ENCODE data around the gene ASCC2.
A peak's percentile ranks its signal among the peaks of the same experiment; 100 is the strongest.
"Not testable (repeated sequence)": the region's sequence is repeated elsewhere in the genome, so short reads cannot be mapped to it uniquely, and the experiment has no call there.

The ASCC2 gene, protein sequence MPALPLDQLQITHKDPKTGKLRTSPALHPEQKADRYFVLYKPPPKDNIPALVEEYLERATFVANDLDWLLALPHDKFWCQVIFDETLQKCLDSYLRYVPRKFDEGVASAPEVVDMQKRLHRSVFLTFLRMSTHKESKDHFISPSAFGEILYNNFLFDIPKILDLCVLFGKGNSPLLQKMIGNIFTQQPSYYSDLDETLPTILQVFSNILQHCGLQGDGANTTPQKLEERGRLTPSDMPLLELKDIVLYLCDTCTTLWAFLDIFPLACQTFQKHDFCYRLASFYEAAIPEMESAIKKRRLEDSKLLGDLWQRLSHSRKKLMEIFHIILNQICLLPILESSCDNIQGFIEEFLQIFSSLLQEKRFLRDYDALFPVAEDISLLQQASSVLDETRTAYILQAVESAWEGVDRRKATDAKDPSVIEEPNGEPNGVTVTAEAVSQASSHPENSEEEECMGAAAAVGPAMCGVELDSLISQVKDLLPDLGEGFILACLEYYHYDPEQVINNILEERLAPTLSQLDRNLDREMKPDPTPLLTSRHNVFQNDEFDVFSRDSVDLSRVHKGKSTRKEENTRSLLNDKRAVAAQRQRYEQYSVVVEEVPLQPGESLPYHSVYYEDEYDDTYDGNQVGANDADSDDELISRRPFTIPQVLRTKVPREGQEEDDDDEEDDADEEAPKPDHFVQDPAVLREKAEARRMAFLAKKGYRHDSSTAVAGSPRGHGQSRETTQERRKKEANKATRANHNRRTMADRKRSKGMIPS

DNA sequence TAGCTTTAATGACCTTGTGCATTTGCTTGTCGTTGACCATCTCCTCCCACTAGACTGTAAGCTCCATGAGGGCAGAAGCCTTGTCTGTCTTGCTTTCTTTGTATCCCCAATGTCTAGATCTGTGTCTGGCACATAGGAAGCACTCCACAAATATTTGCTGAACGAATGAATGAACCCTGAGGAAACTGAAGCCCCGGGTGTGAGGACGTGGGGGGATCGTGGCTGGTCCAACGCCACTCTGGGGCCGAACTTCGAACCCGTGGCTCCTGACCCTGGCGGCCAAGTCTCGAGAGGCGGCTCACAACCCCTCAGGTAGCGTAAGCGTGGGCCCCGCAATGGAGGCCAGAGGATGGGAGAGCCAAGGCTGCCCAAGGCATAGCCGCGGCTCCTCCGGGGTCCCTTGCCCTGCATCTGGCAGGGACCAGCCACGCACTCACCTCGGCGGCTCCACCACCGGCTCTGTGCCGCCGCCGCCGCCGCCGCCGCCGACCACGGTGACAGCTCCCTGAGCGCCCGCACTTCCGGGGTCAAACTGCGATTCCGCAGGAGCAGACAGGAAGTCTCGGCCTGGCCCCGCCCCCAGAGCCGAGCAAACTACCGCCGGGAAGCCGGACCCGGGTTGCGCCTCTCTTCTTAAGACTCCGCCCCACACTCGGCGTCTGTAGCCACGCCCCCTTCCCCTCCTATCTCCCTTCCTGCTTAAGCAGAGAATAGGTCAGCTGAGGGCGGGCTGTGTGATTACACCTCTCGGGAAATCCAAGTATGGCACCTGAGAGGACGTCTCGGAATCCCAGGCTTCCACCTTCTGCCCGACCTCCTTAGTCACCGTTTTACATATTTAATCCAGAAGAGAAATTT lies at the start of gene ASCC2:
Gene ASCC2, minus strand, starts transcription at position 534 of the 858 bp plus-strand sequence. CDS start 5,949 bp downstream, outside the sequence.
- peak; percentile 95 to 96 for DNase-seq

DNA sequence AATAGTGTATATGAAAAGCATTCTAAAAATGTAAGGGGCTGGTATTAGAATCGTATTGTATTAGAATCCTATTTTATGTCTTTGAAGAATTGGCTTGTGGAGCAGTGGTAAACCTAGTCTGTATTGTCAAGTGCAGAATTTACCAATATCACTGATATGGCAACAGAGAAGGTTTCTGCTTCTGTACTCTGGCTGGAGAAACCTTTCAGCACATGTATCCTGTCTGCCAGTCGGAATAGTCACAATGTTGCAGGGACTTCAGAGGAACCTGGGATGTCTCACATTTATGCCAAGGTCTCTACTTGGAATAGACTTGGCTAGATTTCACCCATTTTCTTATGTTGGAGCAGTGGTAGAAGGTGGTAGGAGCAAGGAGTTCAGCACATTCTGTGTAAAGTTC lies 49.3 kb upstream of the ASCC2 start:
- DNase-seq: no peak

DNA sequence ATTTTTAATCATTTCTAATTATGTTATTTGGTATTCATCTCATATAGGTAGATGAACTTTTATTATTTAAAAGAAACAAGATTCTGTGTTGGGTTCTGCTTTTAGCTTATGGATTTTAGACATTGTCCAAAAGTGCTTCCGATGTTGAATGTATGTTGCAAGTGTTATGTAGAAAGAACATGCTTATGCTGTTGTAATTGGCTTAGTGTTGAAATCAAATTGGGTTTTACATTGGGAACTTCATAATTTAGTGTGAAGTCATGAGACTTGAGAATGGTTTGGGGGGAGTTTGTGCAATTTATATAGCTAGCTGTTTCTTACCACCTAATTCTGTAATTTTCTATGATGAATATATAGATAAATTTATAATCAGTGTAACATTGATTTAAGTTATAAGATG lies 48.5 kb upstream of the ASCC2 start:
- DNase-seq: peak; percentile 85 to 91

DNA sequence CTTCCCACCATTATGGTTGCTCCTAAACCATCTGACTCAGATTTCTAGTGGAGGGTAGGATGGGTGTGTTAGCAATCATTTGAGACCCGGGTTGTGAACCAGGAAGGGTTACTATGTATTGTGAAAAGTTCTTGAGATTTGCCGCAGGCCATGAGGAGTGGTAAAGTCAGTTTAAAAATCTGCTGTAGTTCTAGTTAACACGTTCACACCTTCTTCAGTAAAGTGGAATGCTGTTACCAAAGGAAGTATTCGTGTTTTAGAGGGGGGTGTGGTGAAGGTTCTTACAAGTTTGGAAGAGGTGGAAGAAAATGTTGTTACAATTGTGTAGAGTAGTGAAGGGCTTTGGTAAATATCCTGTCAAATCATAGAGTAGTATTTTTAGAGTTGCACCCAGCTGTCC lies 47.5 kb upstream of the ASCC2 start:
- DNase-seq: no peak

DNA sequence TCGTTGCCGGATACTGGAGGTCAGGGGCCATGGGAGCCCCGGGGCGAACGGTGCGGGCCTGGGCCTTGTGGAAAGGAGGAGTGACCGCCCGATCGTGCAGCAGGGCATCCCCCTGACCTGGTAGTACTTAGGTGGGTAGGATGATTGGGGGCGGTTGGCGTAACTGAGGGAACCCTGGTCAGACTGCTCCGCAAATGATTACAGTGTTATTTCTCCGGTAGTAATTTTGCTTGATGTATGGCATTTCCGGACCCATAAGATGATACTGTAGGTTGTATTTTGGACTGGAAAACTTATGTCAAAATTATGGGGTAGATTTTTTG lies 45.7 kb upstream of the ASCC2 start:
- peak in 1 of 2 experiments; percentile 2 for DNase-seq

DNA sequence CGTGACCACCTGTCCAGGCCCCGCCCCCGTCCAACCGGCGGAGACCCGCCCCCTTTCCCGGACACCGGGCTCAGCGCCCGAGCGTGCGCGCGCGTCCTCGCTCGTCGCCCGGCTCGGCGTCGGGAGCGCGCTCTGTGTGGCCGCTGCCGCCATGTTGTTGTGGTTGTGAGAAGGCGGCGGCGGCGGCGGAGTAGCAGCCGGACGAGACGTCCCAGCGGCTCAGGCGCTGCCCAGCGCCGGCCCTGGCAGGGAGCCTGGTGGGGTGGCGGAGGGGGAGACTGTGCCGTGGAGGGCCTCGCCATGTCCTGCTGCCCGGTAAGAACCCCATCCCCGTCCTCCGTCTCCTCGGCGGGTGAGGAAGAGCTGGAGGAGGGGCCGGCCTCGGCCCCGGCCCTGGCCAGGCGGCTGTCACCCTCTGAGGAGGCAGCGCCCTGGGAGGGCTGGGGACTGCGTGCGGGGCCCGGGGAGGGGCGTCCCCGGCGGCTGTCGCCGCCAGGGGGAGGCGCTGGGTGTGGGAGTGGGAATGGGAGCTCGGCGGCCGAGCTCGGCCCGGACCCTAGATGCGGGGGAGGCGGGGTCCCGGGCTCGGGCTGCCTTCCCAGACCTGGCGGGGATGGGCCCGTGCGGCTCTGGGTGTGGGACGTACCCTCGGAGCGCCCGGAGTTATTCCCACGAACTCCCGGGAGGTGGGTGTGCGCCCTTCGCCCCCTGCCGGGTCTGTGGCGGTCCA lies 45.1 kb upstream of the ASCC2 start, which contains the start of gene MTMR3:
Gene MTMR3, plus strand, starts transcription at position 130 of the 730 bp plus-strand sequence. CDS start 87,886 bp downstream, outside the sequence.
- peak; percentile 72 to 74 for DNase-seq

DNA sequence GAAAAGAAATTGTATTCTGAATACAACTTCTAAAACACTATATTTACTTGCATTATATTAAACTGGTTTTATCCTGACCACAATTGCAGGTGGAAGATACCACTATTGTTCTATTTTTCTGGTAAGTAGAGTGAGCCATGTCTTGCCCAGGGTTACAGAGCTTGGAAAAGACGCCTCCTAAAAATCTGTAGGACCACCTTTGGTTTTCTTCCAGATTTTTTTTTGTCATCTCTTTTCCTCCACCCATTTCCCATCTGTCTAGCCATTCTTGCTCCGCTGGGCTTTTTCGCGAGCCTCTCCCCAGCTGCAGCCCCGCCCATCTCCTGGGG lies 44.6 kb upstream of the ASCC2 start:
- no peak for DNase-seq

DNA sequence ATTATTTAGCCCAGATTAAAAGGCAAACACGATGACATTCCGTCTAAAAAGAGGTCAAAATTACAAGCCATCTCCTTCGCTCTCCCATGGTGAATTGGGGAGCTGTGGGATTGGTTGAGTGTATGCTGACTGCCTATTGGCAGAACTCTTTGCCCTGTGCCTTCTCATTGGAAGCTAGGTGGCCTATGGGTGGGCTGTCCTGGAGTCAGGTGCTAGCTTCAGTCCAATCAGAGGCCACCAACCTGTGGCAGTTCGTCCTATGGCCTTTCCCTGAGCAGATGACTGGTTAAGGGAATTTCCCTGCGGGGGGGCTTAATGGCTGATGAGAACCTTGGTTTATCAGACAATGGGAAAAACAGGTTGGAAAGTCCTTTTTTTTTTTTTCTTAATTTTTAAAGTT lies 41.7 kb upstream of the ASCC2 start:
- DNase-seq: no peak

DNA sequence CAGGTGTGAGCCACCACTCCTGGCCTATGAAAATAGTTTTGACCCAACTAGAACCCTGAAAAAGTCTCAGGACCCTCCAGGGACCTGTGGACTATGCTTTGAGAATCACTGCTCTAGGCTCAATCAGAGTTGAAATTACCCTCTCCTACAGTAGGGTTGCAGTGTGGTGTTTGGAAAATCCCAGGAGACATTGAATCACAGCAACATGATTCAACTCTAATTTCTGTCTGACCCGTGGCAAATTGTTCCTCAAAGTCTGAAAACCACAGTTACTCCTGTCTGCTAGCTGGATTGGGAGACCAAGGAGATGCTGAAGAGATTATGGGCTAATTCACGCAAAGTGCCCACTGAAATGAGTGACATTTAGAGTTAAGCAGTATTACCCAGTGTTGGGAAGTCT lies 39.5 kb upstream of the ASCC2 start:
- no peak for DNase-seq

DNA sequence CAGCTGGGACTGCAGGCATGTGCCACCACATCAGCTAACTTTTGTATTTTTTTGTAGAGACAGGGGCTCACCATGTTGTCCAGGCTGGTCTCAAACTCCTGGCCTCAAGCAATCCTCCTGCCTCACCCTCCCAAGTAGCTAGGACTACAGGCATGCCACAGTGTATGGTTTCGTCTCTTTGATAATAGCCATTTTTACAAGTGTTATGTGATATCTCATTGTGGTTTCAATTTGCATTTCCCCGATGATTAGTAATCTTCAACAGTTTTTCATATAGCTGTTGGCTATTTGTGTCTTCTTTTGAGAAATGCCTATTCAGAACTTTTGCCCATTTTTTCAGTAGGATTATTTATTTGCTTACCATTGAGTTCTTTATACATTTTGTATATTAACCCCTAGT lies 35.9 kb upstream of the ASCC2 start:
- no peak for DNase-seq

DNA sequence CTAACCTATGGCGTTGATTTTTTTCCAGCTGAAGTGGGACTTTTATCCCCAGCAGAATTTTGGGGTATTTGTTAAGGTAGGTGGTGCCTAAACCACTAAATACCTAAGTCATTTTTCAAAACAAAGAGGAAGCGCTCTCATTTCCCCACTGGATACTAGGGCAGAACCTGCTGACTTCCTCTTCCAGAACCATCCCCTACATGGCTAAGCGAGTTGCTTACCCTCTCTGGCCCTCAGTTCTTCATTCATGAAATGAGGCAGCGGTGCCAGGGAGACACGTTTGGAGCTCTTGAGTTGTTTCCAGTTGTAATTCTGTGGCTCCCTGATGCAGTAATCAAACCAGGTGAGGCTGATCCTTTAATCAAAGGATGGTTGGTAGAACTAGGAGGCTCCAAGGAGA lies 34.9 kb upstream of the ASCC2 start:
- DNase-seq: peak; percentile 16 to 17

DNA sequence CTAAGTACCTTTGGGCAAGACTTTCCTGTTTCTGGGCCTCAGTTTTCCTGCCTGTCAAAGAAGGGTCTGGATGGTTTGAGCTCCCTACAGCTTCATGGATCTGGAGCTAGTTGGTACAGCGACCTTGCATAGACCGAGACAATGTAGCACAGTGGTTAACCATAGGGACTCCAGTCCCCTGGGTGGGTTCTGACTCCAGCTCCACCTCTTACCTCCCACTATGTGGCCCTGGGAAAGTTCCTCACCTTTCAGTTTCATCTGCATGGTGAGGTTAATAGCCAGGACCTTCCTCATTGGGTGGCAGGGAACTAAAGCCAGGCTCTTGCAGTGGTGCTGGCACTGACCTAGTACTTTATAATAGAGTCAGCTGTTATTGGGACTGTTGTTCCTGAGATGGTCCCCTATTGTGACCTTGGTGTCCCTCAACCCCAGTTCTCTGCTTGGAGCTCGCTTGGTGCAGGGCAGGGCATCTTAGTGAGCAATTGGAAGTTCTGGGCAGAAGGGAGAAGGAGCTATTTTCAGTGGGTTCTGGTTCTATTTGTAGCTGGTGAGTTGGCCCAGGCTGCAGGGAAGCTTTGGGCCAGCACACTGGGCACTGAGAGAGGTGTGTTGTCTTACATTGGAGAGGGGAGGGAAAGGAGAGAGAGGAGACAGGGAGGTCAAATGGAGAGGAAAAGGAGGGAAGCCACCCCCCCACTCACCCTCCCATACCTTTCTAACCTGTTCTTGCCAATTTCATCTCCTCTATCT lies 34.2 kb upstream of the ASCC2 start:
- no peak for DNase-seq

DNA sequence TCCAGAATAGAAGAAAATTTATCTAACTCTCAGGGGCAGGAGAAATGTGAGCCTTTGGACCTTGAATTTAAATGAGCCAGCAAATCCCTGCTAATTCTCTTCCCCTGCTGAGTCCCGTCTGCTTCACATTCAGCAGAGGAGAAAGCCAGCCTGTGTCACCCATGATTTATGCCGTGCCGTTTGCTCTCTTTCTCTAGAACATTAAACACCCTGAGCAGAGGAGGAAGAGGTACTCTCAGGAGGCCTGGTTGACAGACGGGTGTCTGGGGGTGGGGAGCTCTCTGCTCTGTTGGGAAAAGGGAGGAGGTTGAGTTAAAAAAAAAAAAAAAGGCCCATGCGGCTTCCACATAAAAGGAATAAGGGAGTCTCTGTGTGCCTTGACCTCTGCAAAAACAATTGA lies 33.6 kb upstream of the ASCC2 start:
- no peak for DNase-seq

DNA sequence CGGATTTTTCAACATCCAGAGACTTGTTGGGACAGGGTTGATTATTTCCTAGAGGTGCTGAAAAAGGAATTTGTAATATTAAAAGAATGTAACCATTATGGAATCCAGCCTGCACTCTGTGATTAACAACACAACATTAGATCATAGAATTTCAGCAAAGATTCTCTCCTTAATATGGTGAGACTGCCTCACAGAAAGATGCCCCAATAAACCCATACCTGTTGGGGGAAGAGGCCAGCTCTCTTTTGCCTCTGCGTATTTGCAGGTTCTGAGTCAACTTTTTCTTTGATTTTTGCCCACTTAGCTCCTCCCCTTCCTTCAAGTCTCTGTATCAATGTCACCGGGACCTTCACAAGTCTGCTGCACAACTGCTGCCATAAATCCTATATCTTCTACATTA lies 32.5 kb upstream of the ASCC2 start:
- no peak for DNase-seq

DNA sequence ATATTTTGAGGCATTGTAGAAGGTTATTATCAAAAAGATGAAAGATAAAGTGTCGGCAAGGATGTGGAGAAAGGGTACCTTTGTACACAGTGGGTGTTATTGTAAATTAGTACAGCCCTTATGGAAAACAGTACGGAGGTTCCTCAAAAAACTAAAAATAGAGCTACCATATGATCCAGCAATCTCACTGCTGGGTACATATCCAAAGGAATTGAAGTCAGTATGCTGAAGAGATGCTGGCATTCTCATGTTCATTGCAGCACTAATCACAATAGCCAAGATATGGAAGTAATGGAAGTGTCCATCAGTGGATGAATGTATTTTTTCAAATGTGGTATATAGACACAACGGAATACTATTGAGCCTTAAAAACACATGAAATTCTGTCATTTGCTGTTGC lies 29.8 kb upstream of the ASCC2 start:
- DNase-seq: no peak

DNA sequence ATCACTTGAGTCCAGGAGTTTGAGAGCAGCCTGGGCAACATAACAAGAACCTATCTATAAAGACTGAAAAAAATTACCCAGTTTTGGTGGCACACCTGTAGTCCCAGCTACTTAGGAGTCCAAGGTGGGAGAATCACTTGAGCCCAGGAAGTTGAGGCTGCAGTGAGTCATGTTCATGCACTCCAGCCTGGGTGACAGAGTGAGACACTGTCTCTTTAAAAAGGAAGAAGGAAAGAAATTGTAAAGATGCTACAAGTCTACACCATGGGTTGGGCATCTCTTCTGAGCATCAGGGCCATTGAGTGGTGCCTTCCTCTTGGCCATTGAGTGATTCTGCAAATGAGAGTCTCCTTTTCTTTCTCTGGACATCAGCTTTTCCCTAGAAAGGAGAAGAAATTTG lies 29.2 kb upstream of the ASCC2 start:
- no peak for DNase-seq

DNA sequence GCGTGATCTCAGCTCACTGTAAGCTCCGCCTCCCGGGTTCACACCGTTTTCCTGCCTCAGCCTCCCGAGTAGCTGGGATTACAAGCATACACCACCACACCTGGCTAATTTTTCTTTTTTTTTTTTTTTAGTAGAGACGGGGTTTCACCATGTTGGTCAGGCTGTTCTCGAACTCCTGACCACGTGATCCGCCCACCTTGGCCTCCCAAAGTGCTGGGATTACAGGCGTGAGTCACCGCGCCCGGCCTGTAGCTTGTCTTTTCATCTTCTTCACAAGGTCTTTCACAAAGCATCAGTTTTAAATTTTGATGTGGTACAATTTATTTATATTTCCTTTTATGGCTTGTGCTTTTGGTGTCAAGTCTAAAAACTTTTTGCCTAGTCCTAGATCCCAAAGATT lies 27.5 kb upstream of the ASCC2 start:
- DNase-seq: not testable (repeated sequence)

DNA sequence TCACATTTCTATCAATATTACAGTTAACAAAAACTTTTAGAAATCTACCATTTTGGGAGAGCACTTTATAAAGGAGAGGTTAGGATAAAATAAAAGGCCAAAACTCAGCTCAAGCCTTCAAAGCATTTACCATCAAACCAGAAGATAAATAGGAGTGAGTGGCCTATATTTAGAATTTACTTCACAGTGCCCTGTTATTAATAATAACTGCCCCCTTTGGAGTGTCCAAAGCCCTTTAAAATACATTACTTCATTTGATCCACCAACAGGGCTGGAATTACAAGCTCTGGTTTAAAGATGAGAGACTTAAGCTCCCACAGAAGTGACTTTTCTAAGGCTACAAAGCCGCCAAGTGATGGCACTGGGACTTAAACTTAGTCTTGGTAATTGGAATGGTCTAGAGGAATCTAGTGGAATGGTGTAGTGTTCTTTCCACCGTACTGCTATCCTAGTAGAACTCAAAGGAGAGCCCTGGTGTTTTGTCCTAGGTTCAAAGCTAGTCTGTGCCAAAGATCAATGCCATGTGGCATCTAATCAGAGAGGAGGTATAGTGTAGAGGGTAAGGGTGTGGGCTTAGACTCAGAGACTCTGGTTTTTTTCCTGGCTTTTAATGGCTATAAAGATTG lies 23.7 kb upstream of the ASCC2 start:
- no peak for DNase-seq

DNA sequence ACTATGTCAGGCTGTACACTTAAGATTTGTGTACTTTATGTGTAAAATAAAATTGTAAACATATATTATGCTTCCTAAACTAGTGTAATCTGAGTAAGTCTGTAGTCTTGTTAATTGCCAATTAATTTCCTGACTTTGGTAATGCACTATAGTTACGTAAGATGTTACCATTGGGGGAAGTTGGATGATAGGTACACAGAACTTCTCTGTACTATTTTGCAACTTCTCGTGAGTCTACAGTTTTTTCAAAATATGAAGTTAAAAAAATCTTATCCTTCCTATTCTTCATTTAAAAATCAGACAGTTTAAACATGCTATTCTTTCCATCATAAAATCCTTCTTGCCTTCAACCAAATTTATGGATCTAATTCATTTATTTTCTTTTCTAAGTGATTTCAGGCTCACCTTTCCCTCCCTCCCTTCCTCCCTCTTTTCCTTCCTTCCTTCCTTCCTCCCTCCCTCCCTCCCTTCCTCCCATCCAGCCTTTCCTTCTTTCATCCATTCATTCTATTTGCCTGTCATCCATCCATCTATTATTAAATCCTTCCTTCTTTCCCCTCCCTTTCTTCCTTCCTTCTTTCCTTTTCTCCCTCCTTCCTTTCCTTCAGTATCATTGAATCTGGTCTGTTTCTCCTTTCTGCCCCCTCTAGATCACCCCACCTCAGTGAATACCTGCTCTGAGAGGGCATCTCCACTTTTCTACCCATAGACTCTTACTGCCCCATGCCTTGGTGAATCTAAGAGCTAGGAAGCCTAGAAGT lies 22.1 kb upstream of the ASCC2 start:
- peak; percentile 82 to 84 for DNase-seq

DNA sequence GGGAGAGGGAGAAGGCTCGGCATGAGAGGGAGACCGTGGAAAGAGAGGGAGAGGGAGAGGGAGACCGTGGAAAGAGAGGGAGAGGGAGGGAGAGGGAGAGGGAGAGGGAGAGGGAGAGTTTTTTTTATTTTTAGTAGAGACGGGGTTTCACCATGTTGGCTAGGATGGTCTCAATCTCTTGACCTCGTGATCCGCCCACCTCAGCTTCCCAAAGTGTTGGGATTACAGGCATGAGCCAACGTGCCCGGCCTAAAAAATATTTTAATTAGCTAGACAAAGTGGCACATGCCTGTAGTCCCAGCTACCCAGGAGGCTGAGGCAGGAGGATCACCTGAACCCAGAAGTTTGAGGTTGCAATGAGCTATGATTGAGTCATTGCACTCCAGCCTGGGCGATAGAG lies 21.0 kb upstream of the ASCC2 start:
- DNase-seq: not testable (repeated sequence)

DNA sequence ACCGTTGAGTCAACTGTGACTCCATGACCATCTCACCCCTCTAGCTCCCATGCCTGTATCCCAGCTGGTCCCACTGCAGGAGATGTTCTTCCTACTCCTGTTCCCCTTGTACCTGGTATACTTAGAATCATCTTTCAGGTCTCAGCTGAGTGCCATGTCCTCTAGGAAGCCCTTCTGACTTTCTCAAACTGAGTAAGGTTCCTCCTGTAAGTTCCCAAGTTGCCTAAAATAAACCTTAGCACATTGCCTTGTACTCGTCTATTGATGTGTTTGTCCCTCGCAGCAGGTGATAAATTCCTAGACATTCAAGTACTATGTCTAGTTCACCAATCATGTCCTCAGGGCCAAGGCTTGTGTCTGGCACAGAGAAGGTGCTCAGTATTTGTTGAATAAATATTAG lies 18.4 kb upstream of the ASCC2 start:
- no peak for DNase-seq
